Fibroblast of skin of left quadriceps (primary cell): ENCODE results near the gene CDKN2B-AS1.

Source experiments
- DNase-seq, 2 experiments: peaks; one replicate each; pipeline ENCODE4 v3.0.0-alpha.2; 2013; ENCODE audit warnings: low read depth in 2 of 2

CDKN2B-AS1 gene

GRCh38 chr9:22117511-22118384 is 123.2 kb downstream of the CDKN2B-AS1 start:
- no peak for DNase-seq

DNA sequence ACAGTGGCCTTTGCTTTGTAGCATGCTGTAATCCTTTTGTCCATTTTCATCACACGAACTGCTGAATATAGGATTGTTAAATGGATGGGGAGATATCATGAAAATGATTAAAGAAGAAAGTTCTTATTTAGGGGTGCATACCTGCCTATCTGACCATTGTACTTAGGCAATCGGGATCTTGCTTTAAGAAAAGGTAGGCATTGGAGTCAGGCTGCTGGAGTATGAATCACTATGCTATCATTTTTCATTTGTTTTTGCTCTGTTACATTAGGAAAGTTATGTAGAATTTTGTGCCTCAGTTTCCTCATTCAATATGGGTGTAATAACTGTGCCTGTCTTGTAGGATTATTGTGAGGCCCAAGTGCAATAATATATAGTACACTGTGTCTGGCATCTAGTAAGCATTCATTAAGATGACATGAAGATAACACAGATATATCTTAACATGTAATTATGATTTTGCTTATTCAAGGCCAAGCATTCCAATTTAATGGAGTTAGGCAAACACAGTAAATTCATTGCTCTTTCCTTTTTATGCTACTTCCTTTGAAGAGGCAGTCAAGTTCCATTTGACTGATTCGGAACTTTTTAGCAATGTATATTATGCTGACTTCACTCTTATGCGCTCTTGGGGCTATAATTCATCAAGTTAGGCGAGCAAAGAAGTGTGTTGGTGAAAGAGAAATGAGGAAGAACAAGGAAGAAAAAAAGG is 124.4 kb downstream of the CDKN2B-AS1 start:
- DNase-seq, result no peak

GRCh38 chr9:22119522-22120158 is 125.0 kb downstream of the CDKN2B-AS1 start:
- DNase-seq, result no peak

GRCh38 chr9:22120159-22120549 is 125.6 kb downstream of the CDKN2B-AS1 start:
- no peak for DNase-seq

GRCh38 chr9:22120595-22120994 is 126.0 kb downstream of the CDKN2B-AS1 start:
- no peak for DNase-seq

DNA sequence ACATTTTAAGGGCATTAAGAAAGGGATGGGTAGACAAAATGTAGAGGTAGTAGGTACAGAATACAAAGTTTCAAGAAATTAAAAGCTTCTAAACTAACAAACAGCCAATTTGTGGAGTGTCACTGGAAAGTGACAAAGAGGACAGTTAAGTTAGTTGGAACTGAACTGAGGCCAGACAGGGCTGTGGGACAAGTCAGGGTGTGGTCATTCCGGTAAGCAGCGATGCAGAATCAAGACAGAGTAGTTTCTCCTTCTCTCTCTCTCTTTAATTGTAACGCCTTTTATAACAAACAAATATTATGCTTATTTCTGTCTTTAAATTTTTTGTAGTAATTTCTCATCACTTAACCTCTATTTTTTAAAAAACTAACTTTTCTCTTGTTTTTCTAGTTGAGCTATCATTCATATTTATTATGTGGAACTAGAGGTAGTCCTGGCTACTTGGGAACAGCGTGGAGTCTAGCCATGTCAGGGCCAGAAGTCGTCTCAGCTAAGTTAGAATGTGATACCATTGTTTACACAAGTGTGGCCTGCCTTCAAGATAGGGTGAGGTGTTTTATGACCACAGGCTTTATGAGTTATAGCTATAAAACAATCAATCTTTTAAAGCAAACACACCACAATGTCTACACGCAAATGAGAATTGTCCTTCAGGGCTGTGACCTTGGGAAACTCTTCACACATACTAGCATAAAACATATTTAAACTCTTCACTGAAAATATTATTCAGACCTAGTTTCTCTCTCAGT is 129.8 kb downstream of the CDKN2B-AS1 start:
- no peak for DNase-seq

DNA sequence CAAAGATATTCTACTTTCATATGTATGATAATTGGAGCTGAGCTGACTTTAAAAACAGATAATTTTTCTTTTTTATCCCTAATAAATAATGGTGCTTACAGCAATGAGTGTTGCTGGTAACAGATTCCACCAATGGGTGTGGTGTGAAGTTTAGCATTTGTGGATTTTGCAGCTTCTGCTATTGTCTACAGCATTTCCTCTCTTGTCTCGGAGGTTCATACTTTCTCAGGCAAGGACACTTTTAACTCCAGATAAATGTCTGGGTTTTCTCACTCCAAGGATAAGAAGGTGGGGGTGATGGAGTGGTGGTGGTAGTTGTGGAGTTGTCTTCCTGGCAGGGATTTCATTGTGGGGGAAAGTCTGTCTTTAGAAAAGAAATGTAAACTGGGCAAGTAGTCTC is 134.5 kb downstream of the CDKN2B-AS1 start:
- no peak for DNase-seq

DNA sequence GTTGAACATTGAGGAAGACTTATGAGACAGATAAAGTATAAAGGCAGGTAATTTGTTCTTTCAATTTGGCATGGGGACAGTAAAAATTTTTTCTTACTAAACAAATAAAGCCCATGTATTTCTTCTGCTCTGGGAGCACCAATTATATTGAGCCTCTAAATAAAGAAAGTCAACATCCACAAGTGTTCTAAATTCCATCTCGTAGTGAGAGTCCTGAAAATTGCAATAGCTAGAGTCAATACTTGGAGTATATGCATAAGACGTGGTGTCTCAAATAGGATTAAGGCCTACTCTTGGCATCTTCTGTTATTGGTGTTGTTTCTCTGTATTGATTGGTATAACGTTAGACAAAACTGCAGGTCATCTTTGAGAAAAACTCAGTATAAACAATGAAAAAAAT is 135.0 kb downstream of the CDKN2B-AS1 start:
- DNase-seq, result no peak

DNA sequence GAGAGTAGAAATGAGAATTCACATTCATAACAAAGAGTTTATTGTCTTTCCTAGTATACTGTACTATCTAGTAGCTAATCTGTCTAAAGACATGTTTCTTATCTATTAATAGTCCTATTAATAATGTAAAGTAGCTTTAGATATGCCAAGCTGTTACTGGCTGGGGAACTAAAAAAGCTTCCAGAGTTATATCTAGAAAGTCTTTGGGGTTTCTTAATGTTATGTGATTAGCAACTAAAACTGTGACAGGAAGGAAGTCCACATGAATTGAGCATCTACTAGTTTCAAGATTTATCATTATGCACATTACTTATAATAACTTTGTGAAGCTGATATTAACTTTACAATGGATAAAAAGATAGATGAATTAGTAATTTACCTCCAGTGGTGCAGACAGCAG is 137.2 kb downstream of the CDKN2B-AS1 start:
- DNase-seq, result no peak

- DNase-seq, result no peak
Measured at GRCh38 chr9:22134390-22134789, 139.8 kb downstream of the CDKN2B-AS1 start.

GRCh38 chr9:22136461-22137096 is 142.0 kb downstream of the CDKN2B-AS1 start:
- peak; percentile 85 to 86 for DNase-seq

- no peak for DNase-seq
Measured at GRCh38 chr9:22138956-22139660, 144.5 kb downstream of the CDKN2B-AS1 start.

- no peak for DNase-seq
Measured at GRCh38 chr9:22141908-22142307, 147.3 kb downstream of the CDKN2B-AS1 start.

GRCh38 chr9:22142671-22143070 is 148.1 kb downstream of the CDKN2B-AS1 start:
- no peak for DNase-seq

- no peak for DNase-seq
Measured at GRCh38 chr9:22143799-22144625, 149.4 kb downstream of the CDKN2B-AS1 start.

DNA sequence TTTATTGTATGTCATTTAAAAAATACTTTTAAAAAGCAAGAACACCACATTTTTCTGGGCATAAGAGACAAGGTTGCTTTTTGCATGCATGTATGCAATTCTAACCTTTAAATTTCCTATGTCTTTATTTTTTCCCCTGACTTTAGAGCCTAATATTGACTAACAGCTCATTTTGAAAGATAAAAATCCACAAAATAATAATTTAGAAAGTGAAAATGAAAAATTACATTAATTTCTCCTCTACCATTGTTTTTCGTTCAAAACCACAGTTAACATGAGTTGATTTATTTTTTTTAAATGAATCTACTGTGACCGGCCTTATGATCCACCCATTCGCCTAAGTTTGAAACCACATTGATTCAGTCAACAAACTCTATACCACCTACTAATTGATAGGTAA is 152.0 kb downstream of the CDKN2B-AS1 start:
- DNase-seq, result no peak

DNA sequence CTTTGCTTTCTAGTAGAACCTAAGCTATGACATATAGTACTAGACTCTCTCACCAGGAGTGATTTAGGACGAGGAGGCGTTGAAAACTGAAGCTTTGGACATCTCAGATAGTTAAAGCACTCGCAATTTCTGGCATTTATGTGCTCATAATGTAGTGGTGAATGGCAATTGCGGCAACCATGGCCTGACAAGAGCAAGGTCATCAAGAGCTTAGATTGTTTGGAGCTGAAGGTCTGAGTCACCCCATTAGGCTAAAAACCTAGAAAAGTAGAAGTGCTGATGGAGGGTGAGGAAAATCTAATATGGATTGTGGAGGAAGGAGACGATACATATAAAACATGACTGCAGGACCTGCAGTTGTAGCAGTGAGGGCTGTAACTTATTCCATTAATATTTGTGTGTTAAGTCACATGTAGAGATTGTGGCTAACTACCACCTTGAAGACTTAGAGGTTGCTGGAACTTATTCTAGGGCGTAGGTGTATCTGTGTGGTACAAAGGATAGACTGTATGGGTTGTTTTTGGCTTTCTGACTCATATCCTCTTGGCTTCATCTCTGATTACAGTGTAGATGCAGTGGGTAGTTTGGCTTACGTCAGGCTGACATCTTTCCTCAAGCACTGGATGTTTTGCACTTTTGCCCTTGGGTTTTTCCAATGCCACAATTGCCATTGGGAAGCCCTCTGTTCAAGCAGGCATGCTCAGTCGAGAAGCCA is 153.4 kb downstream of the CDKN2B-AS1 start:
- DNase-seq, result no peak

- DNase-seq, result no peak
Measured at GRCh38 chr9:22148528-22148875, 153.9 kb downstream of the CDKN2B-AS1 start.
